C4-2B (cell line): ENCODE results near the gene ALDH1L1.

Experiments
- H3K27ac ChIP-seq: fragments of 450-650 bp; 2 replicates; pipeline ENCODE4 v1.5.1; 2017
- ZFX ChIP-seq: fragments of 450-650 bp; IDR thresholded peaks from 2 replicates; pipeline ENCODE4 v1.6.1; 2017
- TF ChIP-seq, protein P1 (sequence below): fragments of 450-650 bp; conservative IDR thresholded peaks from 2 replicates; pipeline ENCODE4 v1.5.1; 2017; ENCODE audit warnings: mild to moderate bottlenecking

The ALDH1L1 gene

DNA sequence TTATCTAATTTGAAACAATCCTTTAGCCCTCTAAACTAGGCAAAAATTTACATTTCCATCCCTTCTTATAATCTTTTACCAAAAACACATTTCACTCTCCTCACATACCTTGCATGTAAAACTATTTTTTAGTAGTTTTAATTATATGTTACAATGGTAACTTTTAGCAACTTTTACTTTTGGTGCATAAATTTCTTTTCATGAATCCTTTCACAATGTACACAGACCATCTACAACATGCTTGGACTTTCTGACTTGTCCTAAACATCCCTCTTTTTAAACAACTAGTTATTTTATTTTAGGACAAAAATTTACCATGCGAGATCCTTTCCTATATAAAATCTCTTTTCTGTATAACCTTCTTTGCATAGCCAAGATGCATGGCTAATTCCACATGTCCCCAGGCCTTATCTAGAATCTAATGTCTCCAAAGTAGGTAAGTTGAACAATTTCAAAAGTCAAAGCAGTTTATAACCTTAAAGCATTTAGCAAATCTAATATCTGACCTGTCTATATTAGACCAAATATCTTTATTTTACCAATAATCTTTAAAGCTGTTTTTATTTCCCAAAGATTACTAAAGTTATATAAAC, 14.4 kb upstream of the ALDH1L1 start:
- H3K27ac ChIP-seq: no peak overlapping the region
- no peak for TF ChIP-seq ZFX
- TF ChIP-seq, protein P1, sequence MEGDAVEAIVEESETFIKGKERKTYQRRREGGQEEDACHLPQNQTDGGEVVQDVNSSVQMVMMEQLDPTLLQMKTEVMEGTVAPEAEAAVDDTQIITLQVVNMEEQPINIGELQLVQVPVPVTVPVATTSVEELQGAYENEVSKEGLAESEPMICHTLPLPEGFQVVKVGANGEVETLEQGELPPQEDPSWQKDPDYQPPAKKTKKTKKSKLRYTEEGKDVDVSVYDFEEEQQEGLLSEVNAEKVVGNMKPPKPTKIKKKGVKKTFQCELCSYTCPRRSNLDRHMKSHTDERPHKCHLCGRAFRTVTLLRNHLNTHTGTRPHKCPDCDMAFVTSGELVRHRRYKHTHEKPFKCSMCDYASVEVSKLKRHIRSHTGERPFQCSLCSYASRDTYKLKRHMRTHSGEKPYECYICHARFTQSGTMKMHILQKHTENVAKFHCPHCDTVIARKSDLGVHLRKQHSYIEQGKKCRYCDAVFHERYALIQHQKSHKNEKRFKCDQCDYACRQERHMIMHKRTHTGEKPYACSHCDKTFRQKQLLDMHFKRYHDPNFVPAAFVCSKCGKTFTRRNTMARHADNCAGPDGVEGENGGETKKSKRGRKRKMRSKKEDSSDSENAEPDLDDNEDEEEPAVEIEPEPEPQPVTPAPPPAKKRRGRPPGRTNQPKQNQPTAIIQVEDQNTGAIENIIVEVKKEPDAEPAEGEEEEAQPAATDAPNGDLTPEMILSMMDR: no peak

DNA sequence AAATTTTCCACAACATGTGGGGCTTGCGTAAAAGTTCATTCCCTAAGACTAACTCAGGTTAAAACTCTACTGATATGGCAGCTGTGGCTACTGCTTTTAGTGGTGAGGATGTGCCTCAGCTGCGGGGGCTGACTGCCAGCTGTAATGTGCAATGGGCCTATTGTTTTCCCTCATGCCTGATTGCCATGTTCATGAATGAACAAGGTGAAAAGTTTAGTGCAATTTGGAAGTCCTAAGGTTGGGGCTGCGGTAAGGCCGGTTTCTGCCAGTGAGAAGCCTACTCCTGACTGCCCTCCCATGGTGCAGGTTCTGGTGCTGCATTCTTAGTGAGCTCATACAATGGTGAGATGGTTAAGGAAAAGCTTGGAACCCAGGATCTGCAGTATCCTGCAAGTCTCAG, 10.9 kb upstream of the ALDH1L1 start:
- TF ChIP-seq ZFX: no peak
- TF ChIP-seq, protein P1: no peak
- no peak overlapping the region for H3K27ac ChIP-seq

DNA sequence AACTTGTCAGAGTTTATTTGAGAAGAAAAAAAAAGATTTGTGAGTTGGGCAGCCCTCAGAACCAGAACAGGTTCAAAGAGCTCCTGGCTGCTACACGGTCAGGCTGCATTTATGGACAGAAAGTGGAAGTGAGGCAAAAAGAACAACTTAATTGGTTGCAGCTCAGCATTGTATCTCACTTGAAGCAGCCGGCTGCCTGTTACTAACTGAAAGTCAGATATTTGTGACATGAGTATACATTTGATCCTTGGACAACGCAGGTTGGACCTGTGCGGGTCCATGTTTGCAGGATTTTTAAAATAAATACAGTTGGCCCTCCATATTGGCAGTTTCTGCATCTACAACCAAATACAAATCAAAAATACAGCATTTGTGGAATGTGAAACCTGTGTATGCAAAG, 7.5 kb upstream of the ALDH1L1 start:
- no peak overlapping the region for H3K27ac ChIP-seq
- TF ChIP-seq, protein P1: no peak
- no peak for TF ChIP-seq ZFX

DNA sequence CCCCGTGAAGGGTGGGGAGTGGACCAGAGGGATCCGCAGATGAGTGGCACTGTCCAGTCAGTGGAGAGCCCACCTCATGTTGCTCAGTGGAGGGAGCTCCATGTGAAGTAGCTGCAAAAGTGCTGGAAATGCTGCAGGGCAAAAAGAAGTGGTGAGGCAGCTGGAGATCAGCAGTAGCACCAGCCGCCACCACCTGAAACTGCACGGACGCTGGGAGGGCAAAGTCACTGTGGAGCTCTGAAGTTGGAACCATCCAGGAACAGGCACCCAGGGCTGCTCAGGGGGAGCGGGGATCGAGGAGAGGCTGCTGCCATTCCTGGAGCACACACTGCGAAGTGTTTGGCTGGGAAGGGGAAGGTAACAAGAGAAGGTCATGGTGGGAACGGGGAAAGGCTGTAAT, 6.4 kb upstream of the ALDH1L1 start:
- TF ChIP-seq ZFX: no peak
- TF ChIP-seq, protein P1: no peak
- H3K27ac ChIP-seq: no peak overlapping the region

DNA sequence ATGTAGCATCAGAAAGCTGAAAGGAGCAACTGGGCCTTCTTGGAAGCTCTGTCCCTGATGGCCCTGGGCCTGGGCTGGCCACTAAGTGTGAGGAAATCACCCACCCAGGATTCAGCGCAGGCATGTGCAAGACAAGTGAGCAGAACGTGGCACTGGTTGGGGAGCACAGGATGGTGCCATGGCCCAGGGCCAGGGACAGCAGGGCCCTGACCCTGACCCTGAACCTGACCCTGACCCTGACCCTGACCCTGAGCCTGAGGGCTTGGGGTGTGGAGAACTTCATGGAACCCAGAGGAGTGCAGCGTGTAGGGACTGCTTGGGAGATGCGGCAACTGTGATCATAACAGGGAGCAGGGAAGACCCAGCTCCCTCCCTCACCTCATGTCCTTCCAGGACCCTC, 5.9 kb upstream of the ALDH1L1 start:
- TF ChIP-seq ZFX: no peak
- TF ChIP-seq, protein P1: no peak

DNA sequence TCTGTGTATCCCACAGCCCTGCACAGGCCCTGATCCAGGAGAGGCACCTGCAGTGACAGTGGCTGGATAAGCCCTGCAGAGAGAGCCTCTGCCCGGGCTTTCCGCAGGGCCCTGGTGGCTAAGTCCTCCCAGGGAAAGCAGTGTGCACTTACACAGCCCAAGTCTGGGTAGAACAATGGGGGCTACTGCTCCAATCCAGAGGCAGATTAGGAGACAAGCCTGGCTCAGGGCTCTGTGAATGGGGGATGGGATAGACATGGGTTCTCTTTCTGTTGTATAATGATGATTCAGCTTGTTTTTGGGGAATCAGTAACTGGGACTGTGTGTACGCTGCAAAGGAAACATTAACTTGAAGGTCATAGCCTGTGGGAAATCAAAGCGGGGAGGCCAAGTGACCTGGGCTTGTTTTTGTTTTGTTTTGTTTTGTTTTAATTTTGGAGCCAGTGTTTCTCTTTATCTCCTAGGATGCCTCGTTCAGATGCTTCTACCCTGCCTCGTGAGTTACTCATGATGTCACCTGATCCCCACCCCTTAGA, 4.1 kb upstream of the ALDH1L1 start:
- no peak overlapping the region for H3K27ac ChIP-seq
- TF ChIP-seq, protein P1: no peak
- TF ChIP-seq ZFX: no peak

More for the DNA sequence above, 5.9 kb upstream of the ALDH1L1 start:
- H3K27ac ChIP-seq: no peak overlapping the region

DNA sequence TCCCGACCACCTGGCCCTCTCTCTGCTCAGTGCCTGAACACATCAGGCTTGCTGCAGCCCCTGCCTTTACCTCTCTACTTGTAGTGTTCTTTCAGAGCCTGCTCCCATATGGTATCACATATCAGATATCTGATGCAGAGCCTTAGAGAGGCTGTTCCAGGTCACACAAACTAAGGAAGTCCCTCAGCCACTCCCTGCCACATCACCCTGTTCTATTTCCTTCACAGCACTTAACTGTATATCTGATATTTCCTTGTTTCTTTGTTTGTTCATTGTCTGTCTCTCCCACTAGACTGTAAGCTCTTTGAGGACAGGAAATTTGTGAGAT, 976 bp upstream of the ALDH1L1 start:
- TF ChIP-seq ZFX: no peak
- TF ChIP-seq, protein P1: no peak
- H3K27ac ChIP-seq: no peak overlapping the region
